Kidney (tissue), 14 donors: Measurements from ENCODE around the gene TKTL1. TPM values are rescaled to one million over a fixed set of nuclear protein-coding genes. Genes with fewer than 3 reads are reported as not detected.
"Not testable (repeated sequence)": the region's sequence is repeated elsewhere in the genome, so short reads cannot be mapped to it uniquely, and the experiment has no call there.

Experiments
- DNase-seq, 5 donors: peaks; one replicate each; pipeline ENCODE4 v3.0.0-alpha.2; 2013 to 2020
- FAIRE-seq: peaks from 2 replicates; lab custom pipeline; 2012; peaks lifted over from hg19 to GRCh38; lab: Jason Lieb, UNC
- H3K27ac ChIP-seq, 2 donors: one replicate each; pipeline ENCODE4 v1.7.0; 2013; ENCODE audit warnings: low read depth in 2 of 2, low read length in 2 of 2, inconsistent platforms in 1 of 2
- H3K27me3 ChIP-seq: one replicate; pipeline ENCODE4 v1.7.1; 2013; ENCODE audit warnings: low read length, inconsistent platforms; ENCODE audit not compliant: control insufficient read depth, insufficient read depth
- H3K36me3 ChIP-seq, 3 donors: one replicate each; pipeline versions ENCODE4 v1.7.0 to v1.7.1; 2013; ENCODE audit warnings: low read length in 3 of 3, control low read depth in 1 of 3, inconsistent platforms in 1 of 3; ENCODE audit not compliant: insufficient read depth in 3 of 3, control insufficient read depth in 2 of 3
- H3K4me1 ChIP-seq, 3 donors: one replicate each; pipeline versions ENCODE4 v1.7.0 to v1.7.1; 2013; ENCODE audit warnings: low read length in 3 of 3, inconsistent platforms in 1 of 3, low read depth in 1 of 3; ENCODE audit not compliant: control insufficient read depth in 2 of 3, insufficient read depth in 2 of 3
- H3K4me3 ChIP-seq, 3 donors: one replicate each; pipeline versions ENCODE4 v1.7.0 to v1.8.1; 2013; ENCODE audit warnings: low read length in 3 of 3, control low read depth in 1 of 3, inconsistent platforms in 1 of 3
- H3K9ac ChIP-seq, 3 donors: one replicate each; pipeline versions ENCODE4 v1.7.0 to v1.7.1; 2013; ENCODE audit warnings: low read length in 3 of 3, control low read depth in 1 of 3, inconsistent platforms in 1 of 3
- H3K9me3 ChIP-seq, 3 donors: one replicate each; pipeline versions ENCODE4 v1.7.0 to v1.7.1; 2013; ENCODE audit warnings: low read length in 3 of 3, control low read depth in 1 of 3, inconsistent platforms in 1 of 3; ENCODE audit not compliant: control insufficient read depth in 2 of 3, insufficient read depth in 1 of 3
- intact Hi-C: fragments of 100-400 bp; cut with DNase I; formaldehyde crosslinking; loops from one replicate; pipeline ENCODE4 v1.11.1; 2022
- polyA plus RNA-seq: library from polyadenylated mRNA; stranded (reverse); fragments of 350-450 nt; fragmentation: Illumina TruSeq; extraction: RNeasy Lipid Tissue Mini Kit (QIAGEN cat#74804); gene quantifications from one replicate; pipeline ENCODE4 v1.2.3, GENCODE V29; 2014; ENCODE audit warnings: low read depth, low replicate concordance; ENCODE audit not compliant: insufficient read depth
- total RNA-seq: library from RNA; stranded (reverse); fragmentation: NEBNext Ultra II Directional; extraction: Animal tissue kit (Norgen Biotek cat#: 25700); gene quantifications from one replicate; pipeline ENCODE4 v1.2.1, GENCODE V29; 2021
- TF ChIP-seq, protein P1 (sequence below): IDR thresholded peaks from 3 replicates; pipeline ENCODE4 v1.5.1; 2012; ENCODE audit warnings: mild to moderate bottlenecking, moderate library complexity, borderline replicate concordance; ENCODE audit not compliant: insufficient read depth; ENCODE audit errors: extremely low read depth
- donor health status: control.
- donor health status: control.
- donor health status: control.
- donor health status: control.
- donor health status: control.
- donor health status: DM: yes; HTN: yes; CAD: no.
- donor health status: Normal renal cell carcinoma (clear cell type).

The TKTL1 gene
- total and polyA plus RNA-seq, 2 donors from 2014 or later = 0.30 to 0.38 TPM

DNA sequence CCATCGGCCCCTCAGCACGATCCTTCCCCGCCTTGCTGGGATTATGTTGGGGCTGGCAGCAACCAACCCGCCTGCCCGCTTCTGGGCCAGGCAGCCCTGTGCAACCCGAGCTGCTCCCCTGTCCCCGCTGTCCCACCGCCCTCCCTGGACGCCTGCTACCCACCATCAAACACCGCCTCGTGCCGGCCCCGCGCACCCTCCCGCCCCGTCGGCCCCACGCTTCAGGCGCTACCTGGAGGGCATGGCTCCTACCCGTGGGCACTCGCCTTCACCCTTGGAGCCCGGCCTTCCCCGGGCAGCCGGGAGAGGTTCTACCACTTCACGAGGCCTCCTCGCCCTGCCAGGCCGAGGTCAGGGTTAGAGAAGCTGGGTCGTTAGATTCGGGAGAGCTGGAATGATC is 37.0 kb downstream of the TKTL1 start:
- Histone ChIP-seq H3K4me3 (no peak overlapping the region), H3K27ac (no peak overlapping the region), H3K4me1 (no peaks in the 10 kb centered on the region), H3K27me3 (no peaks in the 10 kb centered on the region), H3K36me3 (no peaks in the 10 kb centered on the region), H3K9ac (no peak overlapping the region), H3K9me3 (no peaks in the 10 kb centered on the region)
- intact Hi-C loops = no loop called here
- FAIRE-seq (no peak), DNase-seq (no peak)
- TF ChIP-seq, protein P1, sequence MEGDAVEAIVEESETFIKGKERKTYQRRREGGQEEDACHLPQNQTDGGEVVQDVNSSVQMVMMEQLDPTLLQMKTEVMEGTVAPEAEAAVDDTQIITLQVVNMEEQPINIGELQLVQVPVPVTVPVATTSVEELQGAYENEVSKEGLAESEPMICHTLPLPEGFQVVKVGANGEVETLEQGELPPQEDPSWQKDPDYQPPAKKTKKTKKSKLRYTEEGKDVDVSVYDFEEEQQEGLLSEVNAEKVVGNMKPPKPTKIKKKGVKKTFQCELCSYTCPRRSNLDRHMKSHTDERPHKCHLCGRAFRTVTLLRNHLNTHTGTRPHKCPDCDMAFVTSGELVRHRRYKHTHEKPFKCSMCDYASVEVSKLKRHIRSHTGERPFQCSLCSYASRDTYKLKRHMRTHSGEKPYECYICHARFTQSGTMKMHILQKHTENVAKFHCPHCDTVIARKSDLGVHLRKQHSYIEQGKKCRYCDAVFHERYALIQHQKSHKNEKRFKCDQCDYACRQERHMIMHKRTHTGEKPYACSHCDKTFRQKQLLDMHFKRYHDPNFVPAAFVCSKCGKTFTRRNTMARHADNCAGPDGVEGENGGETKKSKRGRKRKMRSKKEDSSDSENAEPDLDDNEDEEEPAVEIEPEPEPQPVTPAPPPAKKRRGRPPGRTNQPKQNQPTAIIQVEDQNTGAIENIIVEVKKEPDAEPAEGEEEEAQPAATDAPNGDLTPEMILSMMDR = no peak

DNA sequence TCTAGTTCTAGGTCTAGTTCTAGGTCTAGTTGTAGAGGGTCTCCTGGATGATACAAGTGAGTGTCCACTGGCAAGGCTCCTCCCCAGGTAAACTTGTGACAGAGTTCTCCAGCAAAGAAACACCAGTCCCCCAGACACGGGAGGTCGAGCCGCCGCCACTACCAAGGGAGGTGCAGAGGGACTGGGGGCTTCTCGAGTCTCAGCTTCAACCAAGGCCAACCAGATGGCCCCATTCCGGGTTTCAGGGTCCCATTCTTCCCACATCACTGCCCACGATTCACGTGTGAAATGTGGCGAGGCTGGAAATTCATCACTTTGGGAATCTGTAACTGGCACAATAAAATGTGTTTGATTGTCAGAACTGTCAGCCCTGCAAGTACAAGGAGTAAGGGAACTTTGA is 37.5 kb downstream of the TKTL1 start:
- no peaks in the 10 kb centered on the region for H3K27me3 ChIP-seq
- TF ChIP-seq, protein P1 = no peak
- DNase-seq (no peak), FAIRE-seq (no peak)
- H3K27ac ChIP-seq = no peak overlapping the region
- intact Hi-C loops = no loop called here
- no peaks in the 10 kb centered on the region for H3K4me1 ChIP-seq
- no peak overlapping the region for H3K9ac ChIP-seq
- H3K36me3 ChIP-seq = no peaks in the 10 kb centered on the region
- no peaks in the 10 kb centered on the region for H3K9me3 ChIP-seq
- no peak overlapping the region for H3K4me3 ChIP-seq

DNA sequence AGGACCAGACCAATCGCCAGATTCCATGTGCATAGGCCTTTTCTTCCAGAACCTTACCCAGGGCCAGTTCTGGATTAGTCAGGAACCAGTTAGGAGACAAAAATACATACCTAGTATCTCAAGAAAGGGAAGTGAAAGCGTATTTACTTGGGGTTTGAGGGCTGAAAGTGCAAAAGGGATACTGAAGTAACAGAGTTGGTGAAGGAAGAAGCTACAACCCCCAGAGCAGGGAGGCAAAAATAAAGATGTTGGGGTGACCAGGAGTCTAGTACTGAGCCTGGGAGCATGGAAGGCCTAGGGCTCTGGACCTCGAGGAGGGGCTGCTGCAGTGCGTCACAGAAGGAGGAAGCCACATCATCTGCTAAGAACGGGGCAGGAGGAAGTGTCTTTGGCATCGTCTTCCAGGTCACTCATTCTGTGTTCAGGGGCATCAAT is 38.3 kb downstream of the TKTL1 start:
- no peaks in the 10 kb centered on the region for H3K36me3 ChIP-seq
- H3K4me1 ChIP-seq = no peaks in the 10 kb centered on the region
- H3K4me3 ChIP-seq = no peak overlapping the region
- H3K27ac ChIP-seq = no peak overlapping the region
- DNase-seq = no peak
- H3K9ac ChIP-seq = no peak overlapping the region
- FAIRE-seq = no peak
- H3K9me3 ChIP-seq = no peaks in the 10 kb centered on the region
- TF ChIP-seq, protein P1 = no peak
- intact Hi-C loops = no loop called here
- H3K27me3 ChIP-seq = no peaks in the 10 kb centered on the region

DNA sequence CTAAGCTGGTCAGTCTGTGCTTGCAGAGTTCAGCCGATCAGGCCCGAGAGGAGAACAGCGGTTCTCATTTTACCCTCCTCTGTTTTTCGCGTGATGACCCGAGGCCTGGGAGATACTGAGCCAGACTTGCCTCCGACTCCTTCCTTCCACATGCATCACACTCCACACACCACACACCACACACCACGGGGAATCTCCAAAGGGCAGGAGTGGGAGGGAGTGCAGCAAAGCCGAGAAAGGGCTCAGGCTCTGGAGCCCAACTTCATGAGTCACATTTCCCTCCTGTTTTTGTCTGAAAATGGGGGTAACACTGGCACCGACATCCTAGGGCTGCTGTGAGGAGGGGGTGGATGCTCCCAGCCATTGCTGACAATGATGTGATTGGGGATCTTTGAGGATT is 38.9 kb downstream of the TKTL1 start:
- no peaks in the 10 kb centered on the region for H3K9me3 ChIP-seq

DNA sequence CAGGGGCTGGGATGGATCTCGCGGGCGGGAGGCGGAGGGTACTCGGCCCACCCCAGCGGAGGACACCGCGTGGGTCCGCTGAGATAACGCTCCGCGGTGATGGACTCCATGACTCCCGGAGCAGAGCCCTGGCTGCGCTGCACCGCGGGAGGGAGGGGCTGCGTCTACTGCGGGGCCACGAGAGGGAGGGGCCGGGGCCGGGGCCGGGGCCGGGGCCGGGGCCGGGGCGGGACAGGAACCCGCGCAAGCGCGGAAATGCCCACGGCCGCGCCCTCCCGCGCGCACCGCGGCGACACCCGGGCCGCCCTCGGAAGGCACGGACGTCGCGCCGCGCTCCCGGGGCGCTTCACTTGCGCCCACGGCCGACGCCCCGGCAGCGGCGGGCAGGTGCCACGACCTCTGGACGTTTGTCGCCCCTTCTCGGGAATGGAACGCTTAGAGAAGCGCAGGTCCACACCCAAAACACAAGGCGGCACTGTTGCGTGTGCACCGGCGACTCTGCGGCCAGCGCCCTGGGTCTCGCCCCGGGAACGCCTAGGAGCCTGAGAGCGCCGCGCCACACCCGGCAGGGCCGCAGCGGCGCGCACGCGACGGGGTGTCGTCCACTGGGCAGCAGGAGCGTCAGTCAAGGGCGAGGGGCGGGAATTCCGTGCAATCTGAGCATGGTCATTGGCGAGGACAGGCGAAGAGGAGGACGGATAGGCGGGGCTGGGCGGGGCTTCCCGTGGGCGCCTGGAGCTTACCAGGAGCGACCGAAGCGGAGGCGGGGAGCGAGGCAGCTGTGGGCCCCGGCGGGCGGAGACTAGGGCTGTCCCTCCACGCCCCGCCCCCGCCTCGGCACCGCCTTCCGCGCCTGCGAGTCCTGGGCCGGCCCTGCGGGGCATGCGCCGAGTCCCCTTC is 46.1 kb downstream of the TKTL1 start:
- DNase-seq = peak in 1 of 5 donors; percentile 25
- H3K4me3 ChIP-seq, H3K27me3 ChIP-seq, intact Hi-C loops, FAIRE-seq, H3K9ac ChIP-seq, H3K4me1 ChIP-seq, H3K27ac ChIP-seq, H3K36me3 ChIP-seq, H3K9me3 ChIP-seq: not testable (repeated sequence)

More for the DNA sequence above, 38.9 kb downstream of the TKTL1 start:
- no peak overlapping the region for H3K9ac ChIP-seq
- no peaks in the 10 kb centered on the region for H3K36me3 ChIP-seq
- DNase-seq = no peak
- no peak overlapping the region for H3K27ac ChIP-seq
- intact Hi-C loops = no loop called here
- no peak overlapping the region for H3K4me3 ChIP-seq
- no peak for FAIRE-seq
- TF ChIP-seq, protein P1 = no peak
- no peaks in the 10 kb centered on the region for H3K27me3 ChIP-seq
- no peaks in the 10 kb centered on the region for H3K4me1 ChIP-seq
